Stimulated activated CD4-positive, alpha-beta T cell treated with anti-CD3 and anti-CD28 coated beads, TNF-alpha, amount 100 ng/mL, for 24 hours (primary cell): ENCODE results near the gene CTU2.

Experiments
- DNase-seq, 3 experiments: peaks; one replicate each; pipeline ENCODE4 v3.0.0-alpha.2; 2020; ENCODE audit warnings: low read depth in 3 of 3

CTU2 gene

DNA sequence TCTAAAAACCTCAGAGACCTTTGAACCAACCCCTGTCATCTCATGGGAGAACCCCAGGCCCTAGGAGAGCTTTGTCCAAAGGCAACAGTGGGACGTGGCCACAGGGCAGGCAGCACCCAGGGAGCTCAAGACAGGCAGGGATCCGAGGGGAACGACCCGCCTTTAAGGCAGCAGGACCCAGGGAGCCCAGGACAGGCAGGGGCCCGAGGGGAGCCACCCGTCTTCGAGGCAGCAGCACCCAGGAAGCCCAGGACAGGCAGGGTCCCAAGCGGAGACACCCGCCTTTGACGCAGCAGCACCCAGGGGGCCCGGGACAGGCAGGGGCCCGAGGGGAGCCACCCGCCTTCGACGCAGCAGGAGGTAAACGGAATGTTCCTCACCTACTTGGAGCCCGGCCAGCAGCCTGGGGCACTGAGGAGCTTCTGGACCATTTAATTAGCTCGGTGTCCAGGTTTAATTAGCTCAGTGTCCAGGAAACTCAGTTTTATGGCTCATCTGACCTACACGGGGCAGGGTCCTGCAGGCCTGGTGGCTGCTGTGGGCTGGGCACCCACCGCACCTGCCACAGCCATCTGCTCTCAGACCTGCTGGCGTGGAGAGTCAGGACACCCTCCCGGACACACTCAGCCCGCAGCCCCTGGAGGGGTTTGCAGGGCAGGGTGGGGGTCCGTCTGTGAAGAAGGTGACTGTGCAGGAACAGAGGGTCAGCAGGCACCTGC, 54.3 kb downstream of the CTU2 start:
- DNase-seq = no peak

DNA sequence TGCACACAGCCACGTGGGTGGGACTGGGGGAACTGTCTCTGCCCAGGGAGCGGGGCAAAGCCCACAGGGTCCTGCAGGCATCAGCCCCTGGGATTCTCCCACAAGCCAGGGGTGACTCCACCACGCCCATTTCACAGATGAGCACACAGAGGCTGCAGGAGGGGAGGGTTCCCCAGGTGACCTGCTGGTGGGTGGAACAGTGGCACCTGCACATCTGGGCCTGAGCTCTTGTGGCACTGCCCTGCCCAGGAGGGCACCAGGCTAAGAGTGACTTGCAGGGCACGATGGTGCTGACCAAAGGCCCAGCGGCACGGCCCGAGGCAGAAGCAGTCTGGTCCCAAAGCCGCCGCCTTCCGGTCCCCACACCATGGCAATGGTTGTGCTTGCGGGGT, 54.8 kb downstream of the CTU2 start:
- no peak for DNase-seq

DNA sequence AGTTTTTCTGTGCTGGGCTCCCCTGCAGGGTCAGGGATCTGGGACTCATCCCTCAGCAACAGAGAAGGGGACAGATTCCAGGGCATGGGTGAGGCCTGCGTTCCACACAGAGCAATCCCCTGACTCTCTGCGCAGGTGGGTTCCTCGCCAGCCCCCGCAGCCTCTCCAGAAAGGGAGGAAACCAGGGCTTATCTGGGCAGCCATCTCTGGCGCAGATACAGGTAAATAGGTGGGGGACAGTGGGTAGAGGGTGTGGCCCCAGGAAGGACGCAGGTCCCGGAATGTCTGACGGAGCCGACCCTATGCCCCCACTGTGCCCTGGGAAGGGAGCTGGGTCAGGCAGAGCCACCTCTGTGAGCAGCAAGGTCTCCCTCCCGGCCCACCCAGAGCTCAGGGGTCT, 55.5 kb downstream of the CTU2 start:
- no peak for DNase-seq

DNA sequence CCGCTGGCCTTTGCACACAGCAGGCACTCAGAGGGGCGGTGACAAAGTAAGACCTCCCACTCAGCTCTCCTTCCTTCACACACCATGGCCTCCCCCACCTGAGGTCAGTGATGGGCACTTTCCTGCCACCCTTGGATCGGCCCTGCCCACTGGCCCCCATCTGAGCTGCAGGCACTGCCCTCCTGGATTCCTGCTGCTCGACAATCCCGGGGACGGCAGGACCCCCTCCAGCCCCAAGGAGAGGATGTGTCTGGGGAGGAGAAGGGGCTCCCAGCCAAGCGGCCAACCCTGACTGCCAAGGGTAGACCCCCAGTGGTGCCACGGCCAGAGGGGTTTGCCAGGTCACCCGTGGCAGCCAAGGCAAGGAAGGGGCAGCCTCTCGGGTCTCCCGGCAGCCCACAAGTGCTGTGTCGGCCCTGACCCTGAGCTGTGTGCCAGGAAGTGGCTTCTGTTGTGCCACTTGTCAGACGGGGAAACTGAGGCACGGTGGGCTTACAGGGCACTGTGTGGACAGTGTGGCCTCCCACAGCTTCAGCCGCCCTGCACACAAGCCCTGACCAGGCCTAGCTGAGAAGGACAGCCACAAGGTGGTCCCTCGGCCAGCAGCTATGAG, 56.1 kb downstream of the CTU2 start:
- DNase-seq = no peak

DNA sequence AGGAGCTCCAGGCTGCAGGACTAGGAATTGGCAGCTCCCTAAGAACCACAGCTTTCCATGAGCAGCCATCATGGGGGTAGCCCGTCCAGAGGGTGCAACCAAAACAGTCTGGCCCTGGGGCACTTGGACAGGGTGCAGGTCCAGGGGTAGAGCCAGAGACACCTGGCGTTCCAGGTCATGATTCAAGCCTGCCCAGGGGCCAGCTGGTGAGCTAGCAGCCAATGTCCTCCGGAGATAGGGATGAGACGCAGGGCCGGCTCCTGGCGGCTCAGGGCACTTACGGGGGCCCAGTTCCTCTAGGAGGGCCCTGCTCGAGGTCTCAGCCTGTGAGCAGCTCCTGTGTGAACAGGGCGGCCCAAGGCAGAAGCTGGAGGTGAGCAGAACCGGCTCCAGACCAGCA, 56.6 kb downstream of the CTU2 start:
- no peak for DNase-seq

DNA sequence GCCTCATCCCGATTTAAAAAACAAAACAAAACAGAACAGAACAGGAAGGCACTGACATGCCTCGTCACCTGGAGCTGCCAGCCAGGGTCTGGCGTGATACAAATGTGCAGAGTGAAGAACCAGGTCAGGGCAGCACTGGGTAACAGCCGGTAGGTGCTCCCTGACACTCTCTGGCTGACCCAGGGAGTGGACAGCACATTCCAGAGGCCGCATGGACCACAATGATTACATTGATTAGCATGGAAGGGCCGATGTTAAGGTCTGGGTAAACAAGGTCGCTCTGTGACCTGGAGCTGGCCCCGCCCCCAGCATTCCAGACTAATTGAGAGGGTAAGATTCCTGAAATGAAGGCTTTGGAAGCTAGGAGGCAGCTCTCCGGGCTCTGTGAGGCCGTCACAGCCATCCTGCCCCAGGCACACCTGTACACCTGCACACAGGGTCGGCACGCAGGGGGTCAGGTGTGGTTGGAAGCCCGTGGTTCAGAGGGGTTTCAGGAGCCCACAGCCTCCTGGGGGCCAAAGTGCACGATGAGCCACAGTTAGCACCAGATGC, 57.3 kb downstream of the CTU2 start:
- no peak for DNase-seq

DNA sequence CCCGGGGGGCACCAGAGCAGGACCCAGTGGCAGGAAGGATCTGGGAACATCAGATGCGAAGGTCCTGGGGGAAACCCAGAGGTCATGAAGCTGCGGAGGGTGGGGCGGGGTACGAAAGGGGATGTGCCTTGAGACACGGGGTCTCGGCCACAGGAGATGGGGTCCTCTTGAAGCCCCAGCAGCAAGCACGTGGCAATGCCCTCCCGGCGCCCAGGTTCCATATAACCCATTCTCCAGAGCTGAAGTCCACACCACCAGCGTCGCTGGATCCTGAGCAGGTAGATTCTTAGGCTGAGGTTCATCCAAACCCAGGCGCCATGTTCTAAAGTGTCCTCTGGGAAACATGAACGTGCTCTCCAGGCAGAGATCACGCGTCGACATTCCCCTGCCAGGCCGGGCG, 57.8 kb downstream of the CTU2 start:
- DNase-seq = no peak

DNA sequence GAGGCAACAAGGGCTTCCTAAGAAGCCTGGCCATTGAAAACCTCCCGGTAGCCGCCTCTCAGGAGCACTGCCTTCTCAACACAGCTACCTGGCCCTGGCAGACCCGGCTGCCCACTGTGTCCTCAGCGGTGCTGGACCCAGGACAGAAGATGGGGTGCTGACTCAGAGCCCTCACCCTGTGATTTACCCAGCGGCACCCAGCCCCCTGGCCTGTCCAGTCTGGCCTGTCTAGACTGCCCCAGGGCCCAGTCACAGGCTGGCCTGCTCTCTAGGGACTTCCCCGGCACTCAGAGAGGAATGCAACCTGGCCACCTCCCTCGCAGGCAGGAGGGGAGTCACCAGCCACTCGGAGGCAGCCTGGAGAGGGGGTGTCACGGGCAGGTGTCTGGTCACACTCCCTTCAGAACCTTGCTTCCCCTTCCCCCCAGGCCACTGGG, 58.6 kb downstream of the CTU2 start:
- no peak for DNase-seq
